Mesenteric fat pad (tissue), 1 donor: ENCODE data around the gene NCOA5. TPM values are rescaled to one million over a fixed set of nuclear protein-coding genes. Genes with fewer than 3 reads are reported as not detected.
A peak's percentile ranks its signal among the peaks of the same experiment; 100 is the strongest.
"Not testable (repeated sequence)": the region's sequence is repeated elsewhere in the genome, so short reads cannot be mapped to it uniquely, and the experiment has no call there.

Experiments
- DNase-seq: peaks from one replicate; pipeline ENCODE4 v3.0.0-alpha.2; 2020; ENCODE audit warnings: low spot score
- total RNA-seq: library from RNA; stranded (reverse); fragmentation: NEBNext Ultra II Directional; extraction: Animal tissue kit (Norgen Biotek cat#: 25700); gene quantifications from one replicate; pipeline ENCODE4 v1.2.1, GENCODE V29; 2021
- donor health status: DM: yes; HTN: yes; CAD: no.

Gene NCOA5
- total RNA-seq, 1 donor from 2014 or later: 23.3 TPM

DNA sequence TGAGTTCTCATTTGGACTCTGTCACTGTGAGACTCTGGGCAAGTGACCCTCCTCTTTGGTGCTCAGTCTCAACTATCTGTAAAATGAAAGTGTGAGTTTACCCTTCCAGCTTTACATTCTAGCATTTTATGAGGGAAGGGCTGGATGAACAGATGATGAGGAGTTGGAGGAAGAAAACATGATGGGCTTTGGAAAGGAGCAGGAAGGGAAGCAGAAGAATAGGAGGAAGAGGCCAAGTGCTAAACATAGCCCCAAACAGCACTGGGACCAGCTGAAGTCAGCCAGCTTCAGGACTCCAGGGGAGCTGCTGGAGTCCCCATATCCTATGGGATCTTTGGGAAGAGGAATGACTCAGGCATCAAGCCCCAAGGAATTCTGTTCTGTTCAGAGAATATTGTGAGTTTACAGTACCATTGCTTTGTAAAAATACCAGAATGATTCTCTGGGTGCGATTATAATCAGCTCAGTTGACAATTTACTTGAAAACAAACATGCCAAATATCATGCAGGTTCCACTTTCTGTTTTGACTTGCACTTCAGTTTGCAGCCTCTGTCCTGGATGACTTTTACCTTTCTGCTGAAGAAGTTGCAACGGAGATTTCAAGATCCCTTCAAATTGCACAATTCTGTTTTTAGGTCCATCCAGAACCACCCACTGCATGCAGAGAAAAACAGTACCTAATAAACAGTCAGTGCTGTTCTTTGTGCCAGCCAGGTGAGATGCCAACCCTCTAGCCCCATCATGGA, 31.6 kb upstream of the NCOA5 start:
- DNase-seq: no peak

DNA sequence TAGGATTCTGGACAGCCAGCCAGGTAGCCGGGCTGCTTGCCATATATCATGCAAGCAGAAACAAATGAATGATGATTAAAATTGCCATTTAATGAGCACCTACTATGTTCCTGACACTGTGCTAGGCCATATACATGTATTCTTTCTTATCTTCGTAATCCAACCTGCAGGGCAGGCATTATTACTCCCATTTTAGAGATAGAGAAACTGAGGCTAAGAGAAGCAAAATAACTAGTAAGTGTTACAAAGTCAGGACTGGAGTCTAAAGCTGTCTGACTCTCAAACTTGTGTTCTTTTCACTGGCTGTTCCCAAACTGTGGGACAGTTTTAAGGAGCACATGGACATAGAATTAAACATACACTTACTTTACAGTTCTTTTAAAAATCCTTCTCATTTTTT, 30.4 kb upstream of the NCOA5 start:
- no peak for DNase-seq

DNA sequence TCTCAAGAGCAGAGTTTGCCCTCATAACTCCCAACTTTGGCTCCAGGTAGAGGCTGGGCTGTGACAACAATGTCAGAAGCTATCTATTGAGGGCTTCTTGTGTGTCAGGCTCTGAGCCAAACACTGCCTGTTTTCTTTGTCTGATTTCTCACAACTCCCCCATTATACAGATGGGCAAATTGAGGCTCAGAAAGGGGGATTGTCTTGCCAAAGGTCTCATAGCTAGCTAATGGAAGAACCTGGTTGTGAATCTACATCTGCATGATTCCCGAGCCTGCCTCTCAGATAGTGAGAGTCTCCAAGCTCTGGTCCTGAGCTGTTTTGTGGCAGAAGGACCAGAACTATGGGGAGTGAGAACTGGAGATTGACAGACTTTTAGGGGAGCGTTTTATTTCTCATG, 29.8 kb upstream of the NCOA5 start:
- no peak for DNase-seq

DNA sequence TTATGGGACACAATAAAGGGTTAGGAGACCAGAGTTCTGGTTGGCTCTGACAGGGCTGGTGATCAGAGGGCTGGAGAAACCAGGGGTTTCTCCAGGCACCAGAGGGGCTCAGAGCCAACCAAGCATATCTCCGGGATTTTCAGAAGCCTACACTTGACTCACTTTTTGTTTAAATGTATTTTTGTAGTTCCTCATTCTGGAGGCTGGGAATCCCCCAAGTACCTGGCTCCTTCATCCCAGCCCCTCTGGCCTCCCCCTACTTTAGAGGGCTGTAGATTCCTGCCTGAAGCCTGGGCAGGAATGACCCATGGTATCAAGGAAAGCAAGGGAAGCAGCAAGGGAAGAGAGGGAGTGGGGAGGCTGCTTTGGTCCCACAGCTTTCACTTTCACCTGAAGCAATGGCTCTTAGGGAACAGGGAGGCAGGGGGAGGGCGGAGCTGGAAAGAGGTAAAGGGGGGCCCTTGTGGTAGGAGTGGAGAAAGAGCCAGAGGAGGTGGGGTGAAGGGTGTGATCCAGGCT, 29.3 kb upstream of the NCOA5 start:
- peak; percentile 47 for DNase-seq

DNA sequence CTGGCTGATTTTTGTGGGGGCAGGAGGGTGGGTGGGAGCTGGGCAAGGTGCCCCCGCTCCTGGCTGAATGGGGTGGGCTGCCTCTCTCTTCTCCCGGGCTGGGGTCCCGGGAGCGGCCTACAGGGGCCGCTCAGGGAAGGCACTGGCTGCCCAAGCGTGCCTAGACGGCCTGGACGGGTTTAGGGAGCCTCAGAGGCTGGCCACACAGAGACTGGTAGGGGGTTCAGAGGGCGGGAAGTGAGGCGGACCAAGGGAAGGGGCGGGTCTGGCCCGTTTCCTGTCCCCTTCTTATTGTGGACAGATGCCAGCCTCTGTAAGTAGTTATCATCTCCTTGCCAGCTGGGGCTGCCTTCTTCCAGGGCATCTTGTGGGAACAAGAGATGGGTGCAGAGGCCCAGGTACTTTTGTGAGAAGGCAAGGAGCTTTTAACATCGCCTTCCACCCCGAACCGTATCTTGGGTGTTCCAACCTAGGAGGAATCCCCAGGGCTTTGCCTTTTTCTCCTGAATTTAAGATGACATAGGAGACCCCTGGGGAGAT, 28.8 kb upstream of the NCOA5 start:
- peak; percentile 90 for DNase-seq

DNA sequence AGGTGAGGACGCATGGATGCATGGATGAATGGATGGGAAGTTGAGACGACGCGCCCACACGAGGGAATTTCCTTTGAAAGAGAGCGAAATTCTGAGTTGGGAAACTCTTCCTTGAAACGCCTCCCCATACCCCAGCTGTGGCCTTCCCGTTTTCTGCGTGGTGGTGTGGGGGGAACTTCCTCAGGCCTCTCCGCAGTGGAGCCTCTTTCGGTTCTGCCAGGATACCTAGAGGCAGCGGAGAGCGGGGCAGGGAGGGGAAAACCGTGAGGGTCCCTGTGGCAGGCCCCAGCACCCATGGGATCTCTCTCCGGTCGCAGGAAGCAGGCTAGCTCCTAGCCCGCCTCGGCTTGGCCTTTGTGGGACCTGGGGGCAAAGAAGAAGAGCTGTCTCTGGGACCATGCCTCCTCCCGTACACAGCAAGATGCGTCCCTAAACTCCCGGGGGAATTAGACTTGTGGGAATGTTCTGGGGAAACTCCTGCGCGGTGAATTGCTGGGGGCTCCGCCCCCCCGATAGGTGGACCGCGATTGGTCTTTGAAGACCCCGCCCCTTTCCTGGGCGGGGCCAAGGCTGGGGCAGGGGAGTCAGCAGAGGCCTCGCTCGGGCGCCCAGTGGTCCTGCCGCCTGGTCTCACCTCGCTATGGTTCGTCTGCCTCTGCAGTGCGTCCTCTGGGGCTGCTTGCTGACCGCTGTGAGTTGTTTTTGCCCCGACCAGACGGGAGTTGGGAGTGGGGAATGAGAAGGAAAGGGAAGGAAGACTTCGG, 28.1 kb upstream of the NCOA5 start, which contains the start of gene CD40:
TSS of gene CD40 (plus strand) at position 611 of the 764 bp plus-strand sequence. CDS start at position 641, 30 bp downstream.
- DNase-seq: peak; percentile 93

DNA sequence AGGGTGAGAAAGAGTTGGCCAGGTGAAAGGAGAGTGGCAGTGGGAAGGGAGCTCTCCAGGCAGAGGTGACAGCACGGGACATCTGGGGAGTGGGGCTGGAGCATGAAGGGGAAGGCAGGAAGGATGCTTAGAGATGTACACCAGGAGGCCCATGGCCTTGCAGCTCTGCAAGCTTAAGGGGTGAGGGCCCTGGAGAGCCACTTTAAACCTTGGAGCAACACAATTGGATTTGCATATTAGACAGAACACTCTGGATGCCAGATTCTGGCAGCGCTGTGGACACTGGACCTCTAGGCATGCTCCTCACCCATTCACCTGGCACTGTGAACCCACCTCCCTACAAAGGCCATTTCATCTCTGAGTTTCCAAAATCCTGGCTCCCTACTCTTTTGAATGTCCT, 24.7 kb upstream of the NCOA5 start:
- peak; percentile 69 for DNase-seq

DNA sequence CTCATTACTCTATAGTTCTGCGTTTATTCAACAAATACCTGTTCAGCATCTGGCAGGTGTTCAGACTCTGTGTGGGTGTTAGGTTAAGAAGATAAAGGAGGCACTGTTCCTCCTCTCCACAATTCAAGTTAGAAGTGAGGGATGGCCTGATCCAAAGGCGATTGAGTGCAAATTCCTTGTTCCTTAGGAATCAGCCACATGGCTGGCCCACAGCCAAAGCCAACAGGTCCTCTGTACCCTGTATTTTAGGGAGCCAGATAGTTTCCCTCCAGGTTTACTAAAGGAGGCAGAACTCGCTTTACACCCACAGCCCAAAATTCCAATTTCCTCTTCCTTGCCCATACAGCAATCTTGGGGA, 23.3 kb upstream of the NCOA5 start:
- DNase-seq: no peak

DNA sequence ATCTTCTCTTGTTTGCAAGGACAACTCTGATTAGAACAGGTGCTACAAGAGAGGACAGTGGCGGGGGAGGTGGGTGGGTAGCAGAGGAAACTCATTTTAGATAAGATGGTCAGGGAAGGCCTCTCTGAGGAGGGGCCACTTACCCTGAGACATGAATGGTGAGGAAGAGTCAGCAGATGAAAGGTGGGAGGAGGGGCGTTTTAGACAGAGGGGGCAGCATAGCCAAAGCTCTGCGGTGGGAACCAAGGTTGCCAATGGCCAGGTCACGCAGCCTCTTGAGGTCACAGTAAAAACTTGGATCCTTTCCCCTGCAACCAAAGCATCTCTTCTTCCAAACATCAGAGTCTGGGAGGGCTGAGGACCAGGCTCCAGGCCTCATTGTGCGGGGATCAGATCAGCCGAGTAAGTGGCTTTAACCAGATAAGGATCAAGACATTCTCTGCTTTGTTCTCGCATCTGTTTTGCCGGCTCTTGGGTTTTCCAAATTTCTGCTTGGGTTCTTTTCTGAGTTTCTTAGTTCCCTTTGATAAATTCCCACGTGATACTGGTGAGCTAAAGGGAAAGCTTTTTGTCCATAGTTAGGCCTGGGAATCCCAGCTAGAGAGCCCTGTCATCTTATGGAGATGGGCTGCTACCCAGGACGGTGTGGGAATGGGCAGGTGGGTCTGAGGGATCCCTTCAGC, 22.8 kb upstream of the NCOA5 start:
- DNase-seq: peak; percentile 47

DNA sequence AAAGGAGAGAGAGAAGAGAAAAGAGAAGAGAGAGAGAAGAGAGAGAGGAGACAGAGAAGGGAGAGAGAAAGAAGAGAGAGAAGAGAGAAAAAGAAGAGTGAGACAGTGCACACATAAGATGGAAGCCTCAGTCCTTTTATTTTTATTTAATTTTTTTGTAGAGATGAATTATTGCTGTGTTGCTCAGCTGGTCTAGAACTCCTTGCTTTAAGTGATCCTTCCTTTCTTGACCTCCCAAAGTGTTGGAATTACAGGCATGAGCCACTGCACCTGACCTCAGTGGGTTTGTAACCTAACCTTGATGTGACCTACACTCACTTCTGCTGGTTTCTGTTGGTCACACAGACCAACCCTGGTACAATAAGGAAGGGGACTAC, 22.1 kb upstream of the NCOA5 start:
- DNase-seq: no peak

DNA sequence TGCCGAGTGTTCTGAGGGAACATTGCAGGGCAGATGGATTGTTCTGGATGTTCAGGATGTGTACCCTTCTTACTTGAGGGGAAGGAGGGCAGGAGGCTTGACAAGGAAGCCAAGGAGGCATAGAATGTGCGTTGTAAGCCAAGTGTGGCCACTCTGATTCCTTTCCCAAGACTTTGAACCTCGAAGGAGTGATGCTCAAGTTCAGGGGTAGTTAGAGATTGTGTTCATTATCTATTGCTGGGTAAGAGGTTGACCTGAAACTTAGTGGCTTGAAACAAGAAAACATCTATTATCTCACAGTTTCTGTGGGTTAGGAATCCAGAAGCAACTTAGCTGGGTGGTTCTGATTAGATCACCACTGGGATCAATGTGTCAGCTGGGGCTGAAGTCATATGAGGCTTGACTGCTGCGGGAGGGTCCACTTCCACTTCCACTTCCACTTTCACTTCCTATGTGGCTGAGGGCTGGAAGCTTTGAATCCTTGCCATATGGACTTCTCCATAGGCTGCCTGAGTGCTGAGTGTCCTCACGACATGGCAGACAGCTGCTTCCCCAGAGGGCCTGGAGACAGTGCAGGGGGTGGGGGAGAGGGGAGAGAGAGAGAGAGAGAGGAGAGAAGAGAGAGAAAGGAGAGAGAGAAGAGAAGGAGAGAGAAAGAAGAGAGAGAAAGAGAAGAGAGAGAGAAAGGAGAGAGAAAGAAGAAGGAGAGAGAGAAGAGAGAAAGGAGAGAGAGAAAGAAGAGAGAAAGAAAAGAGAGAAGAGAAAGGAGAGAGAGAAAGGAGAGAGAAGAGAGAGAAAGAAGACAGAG, 21.5 kb upstream of the NCOA5 start:
- DNase-seq: no peak

DNA sequence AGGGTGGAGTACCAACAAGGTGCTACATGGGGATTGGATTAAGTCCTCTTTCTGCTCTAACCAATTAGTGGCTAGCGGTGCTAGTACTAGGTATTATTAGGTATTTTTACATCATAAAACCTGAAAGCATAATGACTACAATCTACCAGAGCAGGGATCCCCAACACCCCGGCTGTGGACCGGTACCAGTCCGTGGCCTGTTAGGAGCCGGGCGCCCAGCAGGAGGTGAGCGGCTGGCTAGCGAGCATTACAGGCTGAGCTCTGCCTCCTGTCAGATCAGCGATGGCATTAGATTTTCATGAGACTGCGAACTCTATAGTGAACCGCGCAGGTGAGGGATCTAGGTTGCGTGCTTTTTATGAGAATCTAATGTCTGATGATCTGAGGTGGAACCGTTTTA, 19.2 kb upstream of the NCOA5 start:
- no peak for DNase-seq

DNA sequence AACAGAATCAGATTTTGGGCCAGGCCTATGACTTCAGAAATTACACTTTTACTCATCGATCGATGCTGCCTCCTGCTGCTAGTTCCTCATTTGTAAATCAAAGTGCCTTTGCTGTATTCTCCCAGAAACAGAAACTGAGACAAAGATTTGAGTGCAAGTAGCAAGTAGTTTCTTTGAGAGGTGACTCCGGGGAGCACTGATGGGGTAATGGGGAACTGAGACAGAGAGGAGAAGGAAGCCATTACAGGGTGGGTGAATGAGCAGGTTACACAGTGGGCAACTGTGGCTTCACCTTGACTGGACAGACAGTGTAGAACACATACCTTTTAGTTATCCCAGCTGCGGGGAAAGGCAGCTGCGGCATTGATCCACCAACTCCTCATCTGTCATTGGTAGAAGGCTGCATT, 18.7 kb upstream of the NCOA5 start:
- no peak for DNase-seq

DNA sequence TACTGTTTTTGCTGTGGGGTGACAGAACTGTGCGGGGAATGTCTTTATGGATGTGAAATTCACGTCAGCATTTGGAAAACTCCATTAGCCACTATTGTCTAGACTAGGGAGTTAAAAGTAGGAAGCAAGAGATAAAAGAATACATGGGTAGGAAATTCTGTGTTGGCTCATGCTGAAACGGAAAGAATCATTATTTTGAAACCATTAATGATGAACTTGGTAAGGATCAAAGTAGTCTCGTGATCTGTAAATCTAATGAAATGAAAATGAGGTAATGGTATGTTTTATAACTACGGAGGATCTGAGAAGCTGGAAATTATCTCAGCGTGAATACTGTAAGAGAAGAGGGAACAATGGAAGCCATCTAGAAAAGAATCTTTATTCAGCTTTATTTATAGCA, 17.3 kb upstream of the NCOA5 start:
- DNase-seq: no peak

DNA sequence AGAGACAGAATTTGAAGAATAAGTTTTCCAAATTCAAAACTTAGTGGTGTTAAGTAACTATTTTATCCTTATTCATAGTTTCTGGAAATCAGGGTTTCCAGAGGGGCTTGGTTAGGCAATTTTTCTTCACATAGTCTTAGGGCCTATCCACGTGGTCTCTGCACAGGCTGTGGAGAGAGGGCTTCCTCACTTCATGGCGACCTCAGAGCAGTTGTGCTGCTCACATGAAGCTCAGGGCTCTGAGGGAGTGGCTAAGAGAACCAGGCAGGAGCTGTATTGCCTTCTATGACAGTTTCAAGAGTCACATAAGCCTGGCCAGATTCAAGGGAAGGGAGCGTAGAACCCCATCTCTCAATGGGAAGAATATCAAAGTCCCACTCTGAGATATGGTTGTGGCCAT, 14.5 kb upstream of the NCOA5 start:
- no peak for DNase-seq

DNA sequence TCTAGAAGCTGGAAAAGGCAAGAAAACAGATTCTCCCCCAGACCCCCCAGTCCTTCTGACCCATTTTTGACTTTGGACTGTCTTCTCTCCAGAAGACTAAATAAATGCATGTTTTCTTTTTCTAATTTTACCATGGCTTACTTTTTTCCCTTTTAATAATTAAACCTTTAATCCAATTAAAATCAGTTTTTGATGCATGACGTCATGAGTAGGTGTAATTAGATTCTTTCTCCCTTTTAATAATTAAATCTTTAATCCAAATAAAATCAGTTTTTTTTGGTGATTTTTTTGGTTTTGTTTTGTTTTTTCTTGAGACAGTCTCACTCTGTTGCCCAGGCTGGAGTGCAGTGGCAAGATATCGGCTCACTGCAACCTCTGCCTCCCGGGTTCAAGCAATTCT, 13.2 kb upstream of the NCOA5 start:
- DNase-seq: no peak

DNA sequence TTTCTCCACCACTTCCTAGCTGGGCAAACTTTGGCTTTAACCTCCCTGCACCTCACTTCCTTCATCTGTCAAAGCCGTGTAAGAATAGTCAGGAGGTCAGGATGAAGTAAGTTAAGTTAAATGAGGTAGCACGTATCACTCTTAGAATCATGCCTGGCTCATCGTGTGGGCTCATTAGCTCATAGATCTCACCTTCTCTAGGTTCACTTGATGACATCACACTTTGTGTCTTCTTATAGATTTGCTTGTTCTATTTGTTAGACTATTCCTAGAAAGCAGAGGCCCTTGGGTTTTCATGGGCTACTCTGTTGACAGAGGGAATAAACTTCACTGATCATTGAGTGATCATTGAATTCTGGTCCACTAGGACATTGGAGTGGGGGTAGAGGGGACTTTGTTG, 12.2 kb upstream of the NCOA5 start:
- no peak for DNase-seq

DNA sequence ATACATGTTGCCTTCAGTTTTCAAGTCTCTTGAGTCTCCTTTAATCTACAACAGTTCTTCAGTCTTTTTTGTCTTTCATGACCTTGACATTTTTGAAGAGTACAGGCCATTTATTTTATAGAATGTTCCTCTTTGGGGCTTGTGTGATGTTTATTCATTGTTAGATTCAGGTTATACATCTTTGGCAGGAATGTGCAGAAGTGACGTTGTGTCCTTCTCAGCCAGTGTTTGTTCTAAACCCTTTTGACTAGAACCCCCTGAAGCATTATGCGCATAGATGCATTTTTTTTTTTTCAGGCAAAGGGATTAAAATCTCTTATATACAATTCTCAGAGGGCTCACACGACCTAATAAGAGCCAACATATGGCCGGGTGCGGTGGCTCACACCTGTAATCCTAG, 11.2 kb upstream of the NCOA5 start:
- no peak for DNase-seq

DNA sequence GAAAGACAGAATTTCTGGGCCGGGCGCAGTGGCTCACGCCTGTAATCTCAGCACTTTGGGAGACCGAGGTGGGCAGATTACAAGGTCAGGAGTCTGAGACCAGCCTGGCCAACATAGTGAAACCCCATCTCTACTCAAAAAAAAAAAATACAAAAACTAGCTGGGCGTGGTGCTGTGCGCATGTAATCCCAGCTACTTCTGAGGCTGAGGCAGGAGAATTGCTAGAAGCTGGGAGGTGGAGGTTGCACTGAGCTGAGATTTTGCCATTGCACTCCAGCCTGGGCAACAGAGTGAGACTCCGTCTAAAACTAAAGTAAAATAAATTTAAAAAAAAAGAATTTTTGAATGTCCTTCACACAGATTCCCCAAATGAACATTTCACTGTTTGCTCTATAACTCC, 10.7 kb upstream of the NCOA5 start:
- DNase-seq: not testable (repeated sequence)

DNA sequence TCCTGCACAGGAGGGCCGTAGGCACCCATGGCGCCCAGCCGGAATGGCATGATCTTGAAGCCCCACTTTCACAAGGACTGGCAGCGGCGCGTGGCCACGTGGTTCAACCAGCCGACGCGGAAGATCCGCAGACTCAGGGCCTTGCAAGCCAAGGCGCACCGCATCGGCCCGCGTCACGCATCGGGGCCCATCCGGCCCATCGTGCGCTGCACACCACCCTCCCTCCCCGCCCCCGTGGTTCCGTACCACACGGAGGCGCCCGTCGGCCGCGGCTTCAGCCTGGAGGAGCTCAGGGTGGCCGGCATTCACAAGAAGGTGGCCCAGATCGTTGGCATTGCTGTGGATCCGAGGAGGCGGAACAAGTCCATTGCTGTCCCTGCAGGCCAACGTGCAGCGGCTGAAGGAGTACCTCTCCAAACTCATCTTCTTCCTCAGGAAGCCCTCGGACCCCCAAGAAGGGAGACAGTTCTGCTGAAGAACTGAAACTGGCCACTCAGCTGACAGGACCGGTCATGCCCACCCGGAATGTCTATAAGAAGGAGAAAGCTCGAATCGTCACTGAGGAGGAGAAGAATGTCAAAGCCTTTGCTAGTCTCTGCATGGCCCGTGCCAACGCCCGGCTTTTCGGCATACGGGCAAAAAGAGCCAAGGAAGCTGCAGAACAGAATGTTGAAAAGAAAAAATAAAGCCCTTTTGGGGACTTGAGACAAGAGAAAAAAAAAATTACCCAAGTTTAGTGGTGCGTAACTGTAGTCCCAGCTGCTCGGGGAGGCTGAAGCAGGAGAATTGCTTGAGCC, 9.9 kb upstream of the NCOA5 start:
- DNase-seq: no peak
